ENCODE measurements around the gene BTD.

DNA sequence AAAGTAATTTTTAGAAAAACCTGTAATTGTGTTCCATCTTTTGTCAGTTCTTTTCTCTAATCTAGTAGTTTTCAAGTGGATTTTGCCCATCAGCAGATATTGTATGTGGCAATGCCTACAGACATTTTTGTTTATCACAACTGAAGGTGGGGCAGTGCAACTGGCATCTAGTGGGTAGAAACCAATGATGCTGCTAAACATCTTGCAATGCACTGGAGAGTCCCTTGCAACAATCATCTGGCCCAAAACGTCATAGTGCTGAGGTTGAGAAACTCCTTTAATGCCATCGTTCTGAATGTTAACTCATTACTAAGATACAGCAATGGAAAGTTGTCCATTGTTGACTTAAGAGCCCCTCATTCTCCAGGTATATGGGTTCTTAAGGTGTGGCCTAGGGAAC, 80.1 kb downstream of the BTD start:
- TF ChIP-seq, protein P1, sequence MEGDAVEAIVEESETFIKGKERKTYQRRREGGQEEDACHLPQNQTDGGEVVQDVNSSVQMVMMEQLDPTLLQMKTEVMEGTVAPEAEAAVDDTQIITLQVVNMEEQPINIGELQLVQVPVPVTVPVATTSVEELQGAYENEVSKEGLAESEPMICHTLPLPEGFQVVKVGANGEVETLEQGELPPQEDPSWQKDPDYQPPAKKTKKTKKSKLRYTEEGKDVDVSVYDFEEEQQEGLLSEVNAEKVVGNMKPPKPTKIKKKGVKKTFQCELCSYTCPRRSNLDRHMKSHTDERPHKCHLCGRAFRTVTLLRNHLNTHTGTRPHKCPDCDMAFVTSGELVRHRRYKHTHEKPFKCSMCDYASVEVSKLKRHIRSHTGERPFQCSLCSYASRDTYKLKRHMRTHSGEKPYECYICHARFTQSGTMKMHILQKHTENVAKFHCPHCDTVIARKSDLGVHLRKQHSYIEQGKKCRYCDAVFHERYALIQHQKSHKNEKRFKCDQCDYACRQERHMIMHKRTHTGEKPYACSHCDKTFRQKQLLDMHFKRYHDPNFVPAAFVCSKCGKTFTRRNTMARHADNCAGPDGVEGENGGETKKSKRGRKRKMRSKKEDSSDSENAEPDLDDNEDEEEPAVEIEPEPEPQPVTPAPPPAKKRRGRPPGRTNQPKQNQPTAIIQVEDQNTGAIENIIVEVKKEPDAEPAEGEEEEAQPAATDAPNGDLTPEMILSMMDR (IDR thresholded peaks at IDR 0.05; ENCODE audit: low read depth, low read length, poor library complexity, severe bottlenecking), result no peak
- TF ChIP-seq EZH2phosphoT487 (IDR thresholded peaks at IDR 0.05; ENCODE audit: borderline replicate concordance, low read length), result no peak

Data from DOHH2 (cell line).